Measurements from ENCODE around the gene PRRC2B. TPM values are rescaled to one million over a fixed set of nuclear protein-coding genes. Genes with fewer than 3 reads are reported as not detected.

PRRC2B gene
- total and polyA plus RNA-seq, 2 of the 13 experiments (the other 11 are each of a cell fraction or from before 2014, with no cell fraction given), result 20.8 to 37.4 TPM

DNA sequence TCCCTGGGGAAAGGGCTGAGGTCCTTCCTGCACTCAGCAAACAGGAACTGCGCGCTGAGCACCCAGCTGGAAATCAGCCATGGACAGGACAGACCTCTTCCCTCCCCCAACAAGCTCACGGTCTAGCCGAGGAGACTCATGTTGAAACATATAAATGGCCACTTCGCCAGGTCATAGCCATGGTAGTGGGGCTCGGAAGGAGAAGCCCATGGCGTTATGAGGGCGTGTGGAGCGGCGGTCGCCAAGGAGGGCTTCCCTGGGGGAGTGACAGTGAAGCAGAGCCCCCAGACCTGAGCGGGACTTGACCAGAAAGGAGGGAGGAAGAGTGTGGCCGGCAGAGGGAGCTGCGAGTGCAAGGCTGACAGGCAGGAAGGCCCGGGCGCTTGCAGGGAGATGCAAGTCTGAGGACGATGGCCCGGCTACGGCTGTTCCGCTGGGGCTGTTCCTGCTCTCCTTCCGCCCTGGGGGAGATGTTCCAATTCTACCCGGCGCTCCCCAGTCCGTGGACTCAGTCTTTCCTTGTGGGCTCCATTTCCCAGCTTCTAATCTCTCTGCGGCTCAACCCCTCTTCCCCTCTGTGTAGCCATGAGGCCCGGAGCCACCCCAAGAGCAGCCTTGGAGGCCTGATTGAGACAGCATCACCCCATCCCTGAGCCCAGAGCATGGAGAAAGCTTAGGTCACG is 43.9 kb upstream of the PRRC2B start (continued):
- TF ChIP-seq TBX3 (IDR thresholded peaks at IDR 0.05; ENCODE audit: borderline replicate concordance), result no peak
- TF ChIP-seq RXRB (CRISPR knock-in tag; IDR thresholded peaks at IDR 0.05; ENCODE audit: borderline replicate concordance), result no peak
- TF ChIP-seq ZNF614 (CRISPR knock-in tag; IDR thresholded peaks at IDR 0.05; ENCODE audit: borderline replicate concordance), result peak; percentile 41; the same call in 1 of the 2 replicates
- TF ChIP-seq, protein P1, sequence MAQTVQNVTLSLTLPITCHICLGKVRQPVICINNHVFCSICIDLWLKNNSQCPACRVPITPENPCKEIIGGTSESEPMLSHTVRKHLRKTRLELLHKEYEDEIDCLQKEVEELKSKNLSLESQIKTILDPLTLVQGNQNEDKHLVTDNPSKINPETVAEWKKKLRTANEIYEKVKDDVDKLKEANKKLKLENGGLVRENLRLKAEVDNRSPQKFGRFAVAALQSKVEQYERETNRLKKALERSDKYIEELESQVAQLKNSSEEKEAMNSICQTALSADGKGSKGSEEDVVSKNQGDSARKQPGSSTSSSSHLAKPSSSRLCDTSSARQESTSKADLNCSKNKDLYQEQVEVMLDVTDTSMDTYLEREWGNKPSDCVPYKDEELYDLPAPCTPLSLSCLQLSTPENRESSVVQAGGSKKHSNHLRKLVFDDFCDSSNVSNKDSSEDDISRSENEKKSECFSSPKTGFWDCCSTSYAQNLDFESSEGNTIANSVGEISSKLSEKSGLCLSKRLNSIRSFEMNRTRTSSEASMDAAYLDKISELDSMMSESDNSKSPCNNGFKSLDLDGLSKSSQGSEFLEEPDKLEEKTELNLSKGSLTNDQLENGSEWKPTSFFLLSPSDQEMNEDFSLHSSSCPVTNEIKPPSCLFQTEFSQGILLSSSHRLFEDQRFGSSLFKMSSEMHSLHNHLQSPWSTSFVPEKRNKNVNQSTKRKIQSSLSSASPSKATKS (CRISPR knock-in tag; IDR thresholded peaks at IDR 0.05), result no peak
- TF ChIP-seq ZNF761 (CRISPR knock-in tag; conservative IDR thresholded peaks at IDR 0.05), result no peak
- TF ChIP-seq SP1 (IDR thresholded peaks at IDR 0.05), result no peak
- no peak for TF ChIP-seq SP1 (CRISPR knock-in tag; IDR thresholded peaks at IDR 0.05)
- TF ChIP-seq POLR2AphosphoS5 (IDR thresholded peaks at IDR 0.05; ENCODE audit: low read depth, low read length), result no peak
- peak; percentile 37; the same call in 1 of the 2 replicates for TF ChIP-seq ZNF556 (CRISPR knock-in tag; IDR thresholded peaks at IDR 0.05; ENCODE audit: borderline replicate concordance)
- TF ChIP-seq, protein P2, sequence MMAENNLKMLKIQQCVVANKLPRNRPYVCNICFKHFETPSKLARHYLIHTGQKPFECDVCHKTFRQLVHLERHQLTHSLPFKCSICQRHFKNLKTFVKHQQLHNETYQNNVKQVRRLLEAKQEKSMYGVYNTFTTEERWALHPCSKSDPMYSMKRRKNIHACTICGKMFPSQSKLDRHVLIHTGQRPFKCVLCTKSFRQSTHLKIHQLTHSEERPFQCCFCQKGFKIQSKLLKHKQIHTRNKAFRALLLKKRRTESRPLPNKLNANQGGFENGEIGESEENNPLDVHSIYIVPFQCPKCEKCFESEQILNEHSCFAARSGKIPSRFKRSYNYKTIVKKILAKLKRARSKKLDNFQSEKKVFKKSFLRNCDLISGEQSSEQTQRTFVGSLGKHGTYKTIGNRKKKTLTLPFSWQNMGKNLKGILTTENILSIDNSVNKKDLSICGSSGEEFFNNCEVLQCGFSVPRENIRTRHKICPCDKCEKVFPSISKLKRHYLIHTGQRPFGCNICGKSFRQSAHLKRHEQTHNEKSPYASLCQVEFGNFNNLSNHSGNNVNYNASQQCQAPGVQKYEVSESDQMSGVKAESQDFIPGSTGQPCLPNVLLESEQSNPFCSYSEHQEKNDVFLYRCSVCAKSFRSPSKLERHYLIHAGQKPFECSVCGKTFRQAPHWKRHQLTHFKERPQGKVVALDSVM (CRISPR knock-in tag; IDR thresholded peaks at IDR 0.05), result no peak
- no peak for TF ChIP-seq HMGXB3 (CRISPR knock-in tag; IDR thresholded peaks at IDR 0.05; ENCODE audit: borderline replicate concordance)
- TF ChIP-seq, protein P3, sequence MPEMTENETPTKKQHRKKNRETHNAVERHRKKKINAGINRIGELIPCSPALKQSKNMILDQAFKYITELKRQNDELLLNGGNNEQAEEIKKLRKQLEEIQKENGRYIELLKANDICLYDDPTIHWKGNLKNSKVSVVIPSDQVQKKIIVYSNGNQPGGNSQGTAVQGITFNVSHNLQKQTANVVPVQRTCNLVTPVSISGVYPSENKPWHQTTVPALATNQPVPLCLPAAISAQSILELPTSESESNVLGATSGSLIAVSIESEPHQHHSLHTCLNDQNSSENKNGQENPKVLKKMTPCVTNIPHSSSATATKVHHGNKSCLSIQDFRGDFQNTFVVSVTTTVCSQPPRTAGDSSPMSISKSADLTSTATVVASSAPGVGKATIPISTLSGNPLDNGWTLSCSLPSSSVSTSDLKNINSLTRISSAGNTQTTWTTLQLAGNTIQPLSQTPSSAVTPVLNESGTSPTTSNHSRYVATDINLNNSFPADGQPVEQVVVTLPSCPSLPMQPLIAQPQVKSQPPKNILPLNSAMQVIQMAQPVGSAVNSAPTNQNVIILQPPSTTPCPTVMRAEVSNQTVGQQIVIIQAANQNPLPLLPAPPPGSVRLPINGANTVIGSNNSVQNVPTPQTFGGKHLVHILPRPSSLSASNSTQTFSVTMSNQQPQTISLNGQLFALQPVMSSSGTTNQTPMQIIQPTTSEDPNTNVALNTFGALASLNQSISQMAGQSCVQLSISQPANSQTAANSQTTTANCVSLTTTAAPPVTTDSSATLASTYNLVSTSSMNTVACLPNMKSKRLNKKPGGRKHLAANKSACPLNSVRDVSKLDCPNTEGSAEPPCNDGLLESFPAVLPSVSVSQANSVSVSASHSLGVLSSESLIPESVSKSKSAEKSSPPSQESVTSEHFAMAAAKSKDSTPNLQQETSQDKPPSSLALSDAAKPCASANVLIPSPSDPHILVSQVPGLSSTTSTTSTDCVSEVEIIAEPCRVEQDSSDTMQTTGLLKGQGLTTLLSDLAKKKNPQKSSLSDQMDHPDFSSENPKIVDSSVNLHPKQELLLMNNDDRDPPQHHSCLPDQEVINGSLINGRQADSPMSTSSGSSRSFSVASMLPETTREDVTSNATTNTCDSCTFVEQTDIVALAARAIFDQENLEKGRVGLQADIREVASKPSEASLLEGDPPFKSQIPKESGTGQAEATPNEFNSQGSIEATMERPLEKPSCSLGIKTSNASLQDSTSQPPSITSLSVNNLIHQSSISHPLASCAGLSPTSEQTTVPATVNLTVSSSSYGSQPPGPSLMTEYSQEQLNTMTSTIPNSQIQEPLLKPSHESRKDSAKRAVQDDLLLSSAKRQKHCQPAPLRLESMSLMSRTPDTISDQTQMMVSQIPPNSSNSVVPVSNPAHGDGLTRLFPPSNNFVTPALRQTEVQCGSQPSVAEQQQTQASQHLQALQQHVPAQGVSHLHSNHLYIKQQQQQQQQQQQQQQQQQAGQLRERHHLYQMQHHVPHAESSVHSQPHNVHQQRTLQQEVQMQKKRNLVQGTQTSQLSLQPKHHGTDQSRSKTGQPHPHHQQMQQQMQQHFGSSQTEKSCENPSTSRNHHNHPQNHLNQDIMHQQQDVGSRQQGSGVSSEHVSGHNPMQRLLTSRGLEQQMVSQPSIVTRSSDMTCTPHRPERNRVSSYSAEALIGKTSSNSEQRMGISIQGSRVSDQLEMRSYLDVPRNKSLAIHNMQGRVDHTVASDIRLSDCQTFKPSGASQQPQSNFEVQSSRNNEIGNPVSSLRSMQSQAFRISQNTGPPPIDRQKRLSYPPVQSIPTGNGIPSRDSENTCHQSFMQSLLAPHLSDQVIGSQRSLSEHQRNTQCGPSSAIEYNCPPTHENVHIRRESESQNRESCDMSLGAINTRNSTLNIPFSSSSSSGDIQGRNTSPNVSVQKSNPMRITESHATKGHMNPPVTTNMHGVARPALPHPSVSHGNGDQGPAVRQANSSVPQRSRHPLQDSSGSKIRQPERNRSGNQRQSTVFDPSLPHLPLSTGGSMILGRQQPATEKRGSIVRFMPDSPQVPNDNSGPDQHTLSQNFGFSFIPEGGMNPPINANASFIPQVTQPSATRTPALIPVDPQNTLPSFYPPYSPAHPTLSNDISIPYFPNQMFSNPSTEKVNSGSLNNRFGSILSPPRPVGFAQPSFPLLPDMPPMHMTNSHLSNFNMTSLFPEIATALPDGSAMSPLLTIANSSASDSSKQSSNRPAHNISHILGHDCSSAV (CRISPR knock-in tag; IDR thresholded peaks at IDR 0.05; ENCODE audit: borderline replicate concordance), result no peak
